ENCODE data around the gene SLC39A1.

Gene SLC39A1

DNA sequence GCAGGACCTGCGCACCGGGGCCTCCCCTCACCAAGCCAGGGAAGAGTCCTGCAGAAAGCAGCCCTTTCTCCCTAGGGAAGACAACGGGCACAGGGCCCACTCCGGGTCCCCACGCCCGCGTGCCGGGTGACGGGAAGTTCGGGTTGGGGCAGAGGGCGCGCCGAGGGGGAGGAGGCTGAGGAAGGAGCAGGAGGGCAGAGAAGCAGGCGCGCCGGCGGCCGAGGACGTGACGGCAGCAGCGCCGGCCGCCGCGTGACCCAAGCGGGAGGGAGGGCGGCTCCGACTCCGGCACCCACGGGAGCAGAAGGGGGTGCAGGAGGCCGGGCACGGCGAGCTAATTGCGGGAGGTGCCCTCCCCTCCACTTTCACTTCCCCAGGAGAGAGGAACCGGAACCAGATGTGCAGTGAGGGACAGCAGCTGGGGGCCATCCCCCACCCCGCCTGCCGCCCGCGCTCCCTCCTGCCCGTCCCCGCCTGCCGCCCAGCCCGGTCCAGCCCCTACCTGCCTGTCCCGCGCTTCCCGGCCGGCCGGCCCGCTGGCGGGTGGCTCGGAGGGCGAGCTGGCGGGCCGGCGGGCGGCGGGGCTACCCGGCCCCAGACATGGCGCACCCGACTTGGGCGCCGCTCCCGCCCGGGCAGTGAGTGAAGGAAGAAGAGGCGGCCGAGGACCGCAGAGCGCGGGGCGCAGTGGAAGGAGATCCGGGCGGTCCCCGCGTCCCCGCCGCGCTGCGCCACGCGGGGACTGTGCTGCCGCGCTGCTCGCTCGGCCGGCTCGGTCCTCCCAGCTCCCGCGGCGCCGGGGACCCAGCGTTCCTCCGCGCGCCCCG, 17.3 kb downstream of the SLC39A1 start:
- DNase-seq, result no peak

DNA sequence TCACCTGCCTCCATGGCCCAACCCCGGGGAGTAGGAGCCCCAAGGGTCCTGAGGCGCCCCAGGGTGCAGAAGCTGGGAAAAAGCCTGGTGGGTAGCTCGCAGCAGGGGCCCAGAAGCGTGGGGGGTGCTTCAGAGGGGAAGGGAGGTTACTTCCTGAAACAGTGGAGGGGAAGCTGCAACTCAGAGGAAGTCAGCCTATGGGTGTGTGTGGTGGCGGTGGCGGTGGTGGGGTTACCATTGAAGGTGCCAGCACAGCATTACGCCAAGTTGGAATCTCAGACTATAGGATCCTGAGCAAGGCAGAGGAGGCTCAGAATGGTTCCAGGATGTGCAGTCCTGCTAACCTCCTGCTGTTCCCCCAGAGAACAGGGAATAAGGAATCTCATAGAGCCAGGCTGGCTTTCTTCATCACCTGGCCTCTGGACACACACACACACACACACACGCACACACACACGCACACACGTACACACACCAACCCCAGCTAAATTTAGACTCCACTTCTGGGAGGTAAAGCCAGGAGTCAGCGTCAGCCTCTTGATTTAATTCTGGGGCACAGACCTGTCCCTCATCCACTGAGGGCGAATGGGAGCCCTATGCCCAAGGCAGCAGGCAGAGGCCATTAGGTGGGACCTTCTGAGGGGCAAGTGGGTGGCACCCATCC, 18.1 kb downstream of the SLC39A1 start:
- no peak for DNase-seq

DNA sequence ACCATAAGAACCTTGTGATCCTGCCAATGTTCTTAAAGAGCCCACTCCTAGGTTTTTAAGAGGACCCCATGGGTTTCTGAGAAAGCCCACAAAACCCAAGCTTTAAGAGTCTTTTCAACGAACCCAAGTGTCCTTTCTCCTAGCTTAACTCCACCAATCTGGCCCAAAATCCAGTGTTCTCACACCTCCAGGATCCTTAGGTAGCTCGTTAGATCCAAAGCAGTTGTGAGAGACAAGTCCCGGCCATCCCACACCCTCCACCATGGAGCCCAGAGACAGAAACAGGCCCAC, 18.6 kb downstream of the SLC39A1 start:
- no peak for DNase-seq

DNA sequence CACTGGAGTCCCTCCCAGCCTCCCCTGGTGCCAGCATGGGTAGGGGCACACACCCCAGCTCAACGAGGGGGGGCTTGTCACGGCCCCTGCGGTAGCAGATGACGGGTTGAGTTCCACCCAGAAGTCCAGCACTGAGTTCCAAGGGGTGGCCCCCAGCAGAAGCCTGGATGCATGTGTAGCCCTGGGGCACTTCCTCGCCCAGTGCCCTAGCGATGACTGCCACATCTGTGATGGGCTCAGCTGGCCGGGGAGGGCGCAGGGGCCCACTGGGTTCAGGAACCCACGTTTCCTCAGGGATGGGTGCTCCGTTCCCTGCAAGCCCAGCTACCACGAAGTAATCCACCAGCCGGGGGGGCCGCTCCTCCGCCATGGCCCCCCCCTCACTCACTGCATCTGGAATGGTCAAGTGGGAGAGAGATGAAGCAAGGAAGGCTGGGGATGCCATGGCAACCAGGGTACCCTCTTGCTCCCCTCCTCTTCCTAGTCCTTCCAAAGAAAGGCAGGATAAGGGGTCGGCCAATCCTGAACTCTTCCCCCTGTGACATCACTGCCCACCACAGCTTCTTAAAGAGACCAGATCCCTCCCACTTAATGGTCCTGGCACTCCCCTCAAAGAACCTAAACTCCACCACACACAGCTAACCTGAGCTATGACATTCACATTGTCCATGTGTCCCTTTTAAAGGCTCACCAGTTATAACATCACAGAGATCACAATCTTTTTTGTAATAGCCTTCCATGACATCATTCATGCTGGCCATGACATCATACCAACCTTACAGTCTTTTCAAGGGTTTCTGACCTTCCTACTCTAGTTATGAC, 19.1 kb downstream of the SLC39A1 start:
- DNase-seq, result no peak

DNA sequence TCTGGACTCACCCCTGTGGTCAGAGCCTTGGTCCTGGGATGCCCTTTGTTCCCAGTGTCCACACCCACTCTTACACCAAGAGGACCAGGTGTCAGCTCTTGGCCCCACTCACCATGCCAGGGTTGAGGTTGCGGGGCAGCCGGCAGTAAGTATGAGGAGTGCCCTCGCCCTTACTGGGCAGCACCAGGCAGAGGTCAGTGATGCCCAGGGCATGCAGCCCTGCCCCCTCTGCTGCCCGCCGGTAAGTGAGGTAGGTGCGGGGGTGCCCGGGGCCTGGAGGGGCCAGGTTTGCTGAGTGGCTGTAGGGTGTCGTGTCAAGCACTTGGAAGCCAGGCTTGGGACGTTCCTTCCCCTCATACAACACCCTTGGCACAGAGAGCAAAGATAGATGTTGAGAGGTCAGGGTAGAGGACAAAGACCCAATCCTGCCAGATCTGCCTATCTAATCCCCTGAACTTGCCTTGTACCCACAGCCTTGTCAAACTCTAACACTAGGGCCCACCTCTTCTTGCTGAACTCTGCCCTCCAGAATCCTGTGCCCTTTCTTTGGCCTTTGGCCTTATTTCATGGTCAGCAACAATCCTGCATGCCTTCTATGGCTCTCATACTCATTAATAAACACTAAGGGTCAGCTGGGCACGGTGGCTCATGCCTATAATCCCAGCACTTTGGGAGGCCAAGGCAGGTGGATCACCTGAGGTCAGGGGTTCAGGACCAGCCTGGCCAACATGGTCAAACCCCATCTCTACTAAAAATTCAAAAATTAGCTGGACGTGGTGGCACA, 20.4 kb downstream of the SLC39A1 start:
- no peak for DNase-seq

DNA sequence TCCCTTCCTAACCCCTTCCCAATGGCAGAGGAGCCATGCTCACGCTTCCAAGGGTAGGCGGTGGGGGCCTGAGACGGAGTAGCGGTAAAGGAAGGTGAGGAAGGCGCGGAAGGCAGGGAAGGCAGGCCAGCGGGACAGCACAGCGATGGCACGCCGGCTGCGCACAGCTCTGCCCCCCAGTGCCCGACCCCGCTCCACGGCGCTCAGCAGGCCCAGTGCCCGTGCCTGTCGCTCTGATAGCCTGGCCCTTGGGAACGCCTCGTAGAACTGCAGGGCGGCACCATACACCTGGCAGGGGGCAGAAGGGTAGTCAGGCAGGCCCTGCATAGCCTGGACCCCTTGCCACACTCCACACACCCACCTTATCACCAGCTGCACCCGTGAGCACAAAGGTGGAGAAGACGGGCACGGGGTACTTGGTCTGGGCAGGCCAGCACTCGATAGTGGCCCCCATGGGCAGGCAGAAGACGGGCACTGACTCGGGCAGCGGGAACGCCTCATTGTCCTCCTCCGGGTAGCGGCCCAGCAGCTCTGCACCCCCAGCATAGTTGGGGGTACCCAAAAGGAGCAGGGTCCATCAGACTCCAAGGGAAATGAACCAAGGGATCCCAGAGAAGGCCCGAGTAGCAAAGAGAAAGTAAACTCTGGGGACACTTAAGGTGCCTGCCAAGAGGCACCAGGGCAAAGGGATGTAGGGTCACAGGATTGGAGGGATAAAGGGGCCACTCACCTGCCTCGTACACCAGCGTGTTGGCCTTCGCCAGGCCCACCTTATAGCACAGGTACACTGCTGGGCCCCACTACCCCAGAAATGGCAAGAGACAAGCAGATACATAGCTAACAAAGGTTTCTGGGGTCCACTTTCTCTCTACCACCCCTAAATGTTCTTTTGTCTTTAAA, 21.3 kb downstream of the SLC39A1 start:
- no peak for DNase-seq

DNA sequence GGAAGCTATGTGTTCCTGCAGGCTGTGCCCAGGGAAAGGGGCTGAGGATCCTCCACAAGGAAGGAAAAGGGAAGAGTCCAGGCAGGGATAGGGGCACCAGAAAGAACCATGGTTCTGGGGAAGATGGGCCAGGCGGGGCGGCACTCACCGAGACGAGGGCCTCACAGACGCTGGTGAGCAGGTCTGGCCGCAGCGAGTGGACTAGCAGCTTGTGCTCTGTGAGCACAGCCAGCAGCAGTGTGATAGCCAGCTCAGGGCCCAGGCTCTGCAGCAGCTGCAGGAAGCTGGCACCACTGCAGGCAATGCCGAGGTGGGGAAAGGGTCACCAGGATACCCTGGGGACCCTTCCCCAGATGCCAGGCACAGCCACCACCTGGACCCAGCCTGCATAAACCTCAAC, 22.6 kb downstream of the SLC39A1 start:
- DNase-seq, result no peak

DNA sequence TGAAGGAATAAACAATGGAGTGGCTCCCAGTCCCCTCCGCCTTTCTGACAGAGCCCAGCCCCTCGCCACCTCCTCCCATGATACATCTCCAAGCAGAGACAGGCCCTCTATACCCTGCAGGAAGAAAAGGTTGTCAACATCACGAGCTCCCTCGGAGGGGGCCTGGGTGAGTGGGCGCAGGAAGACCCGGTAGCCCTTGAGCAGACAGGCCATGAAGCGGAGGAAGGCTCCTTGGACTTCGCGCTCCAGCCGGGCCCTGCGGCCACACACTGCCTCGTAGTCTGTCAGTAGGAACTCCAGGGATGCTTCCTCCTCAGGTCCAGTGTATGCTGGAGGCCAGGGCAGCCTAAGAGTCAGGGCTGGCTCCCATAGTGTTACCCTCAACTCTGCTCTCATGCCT, 23.9 kb downstream of the SLC39A1 start:
- DNase-seq, result no peak

DNA sequence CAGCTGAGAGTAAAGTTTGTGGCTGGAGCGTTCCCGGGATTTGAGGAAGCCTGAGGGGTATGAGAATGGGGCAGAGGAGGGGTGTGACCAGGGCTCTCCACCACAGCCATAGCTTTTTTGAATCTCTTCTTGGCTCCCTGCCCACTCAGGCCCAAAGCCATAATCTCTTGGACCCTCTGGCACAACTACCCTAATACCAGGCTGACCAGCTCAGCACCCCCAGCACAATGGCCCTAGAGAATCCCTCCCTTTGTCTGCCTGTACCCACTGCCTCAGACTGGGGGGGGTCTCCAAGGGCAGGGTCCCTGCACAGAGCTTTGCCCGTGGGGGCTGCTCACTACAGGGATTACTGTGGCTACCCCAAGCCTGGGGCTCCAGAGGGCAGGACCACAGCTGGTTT, 24.3 kb downstream of the SLC39A1 start:
- no peak for DNase-seq

DNA sequence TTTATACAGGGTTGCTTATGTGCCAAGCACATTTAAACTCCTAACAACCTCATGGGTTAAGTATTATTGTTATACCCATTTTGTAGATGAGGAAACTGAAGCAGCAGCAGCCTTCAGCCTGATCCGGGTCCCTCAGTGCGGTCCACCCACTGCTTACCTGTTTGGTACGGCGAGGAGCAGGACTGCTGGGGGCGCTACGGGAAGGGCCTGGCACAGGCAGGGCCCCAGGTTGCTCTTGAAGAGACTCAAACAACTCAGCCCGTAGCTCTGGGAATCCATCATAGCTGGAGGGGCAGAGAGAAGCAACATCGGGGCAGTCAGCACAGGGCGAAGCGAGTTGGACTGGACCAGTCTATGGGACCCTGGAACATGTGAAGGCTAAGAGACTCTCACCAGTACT, 26.0 kb downstream of the SLC39A1 start:
- DNase-seq, result no peak

DNA sequence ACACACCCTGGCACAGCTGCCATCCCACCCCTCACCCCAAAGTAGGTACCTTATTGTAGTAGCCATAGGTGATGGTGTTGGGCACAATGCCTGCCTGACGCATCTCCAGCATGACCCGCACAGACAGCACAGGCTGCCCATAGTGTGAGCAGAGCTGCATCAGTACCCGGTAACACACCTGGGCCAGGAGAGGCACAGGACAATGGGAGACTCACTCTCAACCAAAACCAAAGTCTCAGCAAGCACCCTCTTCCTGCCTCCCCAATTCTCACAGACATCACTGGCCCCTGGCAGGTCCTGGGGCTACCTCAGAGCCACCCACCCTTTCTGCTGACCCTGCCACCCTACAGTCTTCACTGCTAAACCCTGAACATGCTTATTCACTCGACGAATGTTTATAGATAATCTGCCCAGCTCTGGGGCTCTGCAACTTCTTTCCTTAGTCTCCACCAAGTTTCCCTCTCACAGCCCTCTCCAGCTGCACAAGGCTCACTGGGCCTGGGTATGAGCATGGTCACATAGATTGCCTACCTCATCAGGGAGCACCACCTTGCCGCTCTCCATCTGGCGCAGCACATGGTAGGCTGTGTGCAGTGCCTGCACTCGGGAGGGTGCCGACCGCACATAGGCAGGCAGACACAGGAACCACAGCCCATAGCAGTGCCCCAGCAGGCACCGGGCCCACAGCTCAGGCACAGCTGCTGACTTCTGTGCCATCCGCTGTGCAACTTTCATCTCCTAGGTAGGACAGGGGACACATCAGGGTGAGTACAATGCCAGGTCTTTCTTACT, 27.1 kb downstream of the SLC39A1 start:
- no peak for DNase-seq

DNA sequence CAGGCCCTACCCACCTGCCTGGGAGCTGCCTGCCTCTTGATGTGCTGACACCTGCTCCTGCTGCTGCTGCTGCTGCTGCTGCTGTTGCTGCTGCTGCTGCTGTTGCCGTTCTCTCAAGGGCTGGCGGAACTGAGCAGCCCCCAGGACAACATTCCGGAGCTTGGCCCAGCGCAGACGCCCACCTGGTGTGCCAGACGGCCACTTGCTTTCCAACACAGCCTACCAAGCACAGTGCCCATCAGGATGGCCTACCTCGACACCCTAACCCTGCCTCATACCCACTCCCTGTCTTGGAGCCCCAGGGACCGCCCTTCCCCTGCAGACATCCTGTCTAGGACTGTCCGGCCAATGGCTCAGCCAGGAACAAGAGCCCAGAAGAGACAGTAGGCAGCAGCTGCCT, 28.6 kb downstream of the SLC39A1 start:
- no peak for DNase-seq

DNA sequence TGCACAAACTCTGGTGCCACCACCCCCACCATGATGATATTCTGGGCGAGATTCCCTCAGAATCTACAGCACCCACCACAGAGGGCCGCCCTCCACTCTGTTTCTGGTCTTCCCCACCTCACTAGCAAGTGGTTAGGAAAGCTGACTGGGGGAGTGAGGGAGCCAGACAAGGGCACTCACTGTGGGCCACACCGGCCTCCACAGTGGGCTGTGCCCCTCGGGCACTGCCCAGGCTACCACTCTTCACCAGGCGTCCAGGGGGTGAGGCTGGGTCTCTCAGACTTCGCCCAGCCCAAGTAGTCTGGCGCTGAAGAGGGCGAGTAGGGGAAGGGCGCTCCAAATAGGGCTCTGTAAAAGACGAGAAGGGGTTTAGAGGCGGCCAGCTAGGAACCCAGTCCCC, 29.4 kb downstream of the SLC39A1 start:
- no peak for DNase-seq

DNA sequence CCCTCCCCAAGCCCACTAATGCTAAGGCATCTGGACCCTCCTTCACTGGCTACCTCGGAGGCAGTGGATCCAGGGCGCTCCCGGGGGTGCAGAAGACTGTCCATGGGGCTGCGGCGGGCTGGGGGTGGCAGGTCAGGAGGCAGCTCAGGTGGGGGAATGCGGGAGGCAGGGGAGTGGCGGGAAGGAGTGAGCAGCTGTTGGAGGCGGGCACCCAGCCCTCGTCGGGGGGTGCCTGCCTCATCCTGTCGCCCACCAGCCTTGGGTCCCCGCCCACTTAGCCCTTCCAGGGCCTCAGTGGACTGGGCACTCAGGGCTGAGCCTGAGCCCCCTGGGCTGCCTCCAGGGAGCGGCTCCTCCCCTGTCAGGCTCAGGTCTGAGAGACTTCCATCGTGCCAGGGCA, 29.9 kb downstream of the SLC39A1 start:
- no peak for DNase-seq

DNA sequence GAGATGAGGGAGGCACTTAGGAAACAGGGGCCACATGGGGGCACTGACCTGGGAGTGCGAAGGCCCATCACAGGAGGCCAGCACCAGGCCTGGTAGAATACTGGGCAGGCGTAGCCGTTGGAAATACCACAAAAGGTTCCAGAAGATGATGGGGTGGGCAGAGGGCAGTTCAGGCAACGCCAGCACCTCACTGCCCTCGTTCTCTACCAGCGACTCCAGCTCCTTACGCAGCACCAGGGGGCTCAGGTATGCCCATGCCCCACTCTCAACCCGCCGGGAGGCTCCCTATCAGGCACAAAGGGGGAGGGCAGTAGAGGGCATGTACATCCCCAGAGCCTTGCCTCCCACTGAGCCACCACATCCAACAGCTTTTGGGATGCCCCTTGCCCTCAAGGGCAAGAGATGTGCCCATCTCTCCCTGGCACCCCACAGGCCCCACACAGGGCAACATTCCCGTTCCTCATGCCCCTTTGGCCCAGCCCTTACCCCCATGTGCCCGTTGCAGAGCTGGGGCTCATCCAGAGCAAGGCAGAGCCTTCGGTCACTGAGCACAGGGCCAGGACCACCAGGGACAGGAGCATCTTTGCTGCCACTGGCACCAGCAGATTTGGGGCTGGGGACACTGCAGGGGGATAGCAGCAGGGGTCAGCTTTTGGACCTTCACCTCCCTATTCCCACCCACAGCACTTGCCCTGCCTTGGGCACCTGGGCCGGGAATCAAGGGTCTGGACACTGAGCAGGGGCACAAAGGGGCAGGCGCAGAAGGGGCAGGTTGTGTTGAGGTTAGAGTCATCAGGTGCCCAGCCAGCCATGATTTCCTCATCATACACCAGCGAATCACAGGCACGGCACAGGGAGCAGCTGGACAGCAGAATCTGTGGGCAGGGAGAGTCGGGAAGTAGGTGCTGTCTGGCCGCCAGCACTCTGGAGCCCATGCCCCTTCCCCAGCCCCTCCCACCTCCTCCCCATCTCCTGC, 30.9 kb downstream of the SLC39A1 start:
- DNase-seq, result no peak

DNA sequence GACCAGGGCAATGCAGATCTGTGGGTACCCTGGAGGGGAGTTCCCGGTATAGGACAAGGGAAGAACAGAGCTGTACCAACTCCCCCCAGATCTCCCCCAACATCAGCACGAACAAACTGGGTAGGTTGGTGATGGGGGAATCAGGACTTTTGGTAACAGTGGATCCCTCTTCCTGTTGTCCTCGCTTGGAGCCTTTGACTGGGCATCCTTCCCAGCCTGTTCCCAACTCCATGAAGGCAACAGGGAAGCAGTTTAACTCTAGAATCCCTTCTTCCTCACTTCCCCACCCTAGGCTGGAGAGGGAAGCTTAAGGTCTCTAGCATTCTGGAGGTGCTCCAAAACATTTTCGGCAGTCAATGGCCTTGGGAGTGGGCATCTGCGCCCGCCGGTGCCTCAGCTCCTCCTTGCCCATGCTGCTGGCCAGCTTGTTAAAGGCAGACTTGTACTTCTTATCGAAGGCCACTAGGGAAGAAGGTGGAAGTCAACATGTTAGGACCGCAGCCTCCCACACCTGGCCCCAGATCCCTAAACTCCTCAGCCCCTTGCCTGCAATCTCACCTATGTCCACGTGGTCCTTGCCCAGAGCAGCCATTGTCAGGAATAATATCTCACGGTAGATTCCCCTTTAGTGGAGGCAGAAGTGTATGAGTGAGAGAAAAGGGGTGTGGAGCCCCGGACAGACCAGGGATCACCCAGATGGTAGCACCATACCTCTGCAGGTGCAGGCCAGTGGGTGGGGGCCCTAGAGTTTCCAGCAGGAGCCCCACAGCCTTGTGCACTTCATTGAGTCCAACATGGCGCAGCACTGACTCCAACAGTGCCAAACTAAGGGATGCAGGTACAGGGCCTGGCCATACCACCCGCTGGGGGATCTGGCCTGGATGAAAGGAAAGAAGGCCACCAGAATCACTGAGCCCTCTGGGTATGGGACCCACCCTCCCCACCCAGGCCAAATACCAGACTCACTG, 33.1 kb downstream of the SLC39A1 start:
- no peak for DNase-seq

DNA sequence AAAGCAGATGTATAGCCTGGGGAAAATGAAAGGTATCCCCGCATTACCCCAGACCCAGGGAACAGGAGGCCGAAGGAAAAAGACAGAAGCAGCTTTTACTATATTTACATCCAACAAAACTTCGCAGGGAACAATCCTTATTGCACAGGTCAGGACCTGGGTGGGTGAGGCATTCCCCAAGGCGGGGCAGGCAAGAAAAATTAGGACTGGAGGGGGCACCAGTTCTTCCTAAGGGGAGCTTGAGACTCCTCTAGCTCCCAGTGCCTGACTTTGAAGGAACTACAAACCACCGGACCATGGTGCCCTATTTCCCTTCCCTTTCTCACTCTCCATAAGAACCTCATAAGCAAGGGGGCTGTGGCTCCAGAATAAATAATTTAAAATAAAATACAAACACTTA, 33.9 kb downstream of the SLC39A1 start:
- no peak for DNase-seq

DNA sequence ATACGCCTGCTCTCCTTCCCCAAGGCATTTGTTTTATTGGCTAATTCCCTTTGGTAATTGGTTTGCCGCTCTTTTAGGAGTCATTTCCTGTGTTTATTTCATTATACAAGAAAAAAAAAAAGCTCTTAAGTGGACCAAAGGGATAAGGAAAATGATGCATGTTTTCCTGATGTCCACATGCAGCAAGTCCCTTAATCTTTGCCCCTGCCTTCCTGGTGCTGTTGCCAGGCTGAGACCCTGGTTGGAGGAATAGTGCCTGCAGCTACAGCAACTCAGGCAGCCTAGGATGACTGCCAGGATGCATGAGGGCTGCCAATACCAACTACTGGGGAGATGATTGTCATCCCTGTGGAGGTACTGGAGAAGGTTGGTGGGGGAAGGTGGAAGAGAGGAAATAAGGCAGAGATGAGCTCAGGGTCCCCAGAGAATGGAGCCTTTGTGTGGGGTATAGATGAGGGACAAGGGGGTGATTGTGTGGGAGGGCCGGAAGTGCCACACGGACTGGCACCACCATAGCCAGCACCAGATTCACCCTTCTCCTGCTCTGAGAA, 34.5 kb downstream of the SLC39A1 start:
- DNase-seq, result no peak
